Nephron progenitor cell (in vitro differentiated cells): Measurements from ENCODE around the gene PROCR.
"Not testable (repeated sequence)": the region's sequence is repeated elsewhere in the genome, so short reads cannot be mapped to it uniquely, and the experiment has no call there.

Source experiments
- DNase-seq: peaks from one replicate; pipeline ENCODE4 v3.0.0; 2021
- H3K27ac Mint-ChIP-seq: 2 replicates; pipeline ENCODE4 v1.8.0; 2021; ENCODE audit warnings: mild to moderate bottlenecking, moderate library complexity, mixed read lengths
- H3K27me3 Mint-ChIP-seq: 2 replicates; pipeline ENCODE4 v1.8.0; 2021; ENCODE audit warnings: mild to moderate bottlenecking, low read depth, mixed read lengths; ENCODE audit not compliant: poor library complexity
- H3K36me3 Mint-ChIP-seq: 2 replicates; pipeline ENCODE4 v1.8.0; 2021; ENCODE audit warnings: low read depth, mixed read lengths
- H3K4me1 Mint-ChIP-seq: 2 replicates; pipeline ENCODE4 v1.8.0; 2021; ENCODE audit warnings: mixed read lengths
- H3K4me3 Mint-ChIP-seq: 2 replicates; pipeline ENCODE4 v1.8.0; 2021; ENCODE audit warnings: mild to moderate bottlenecking, moderate library complexity, mixed read lengths
- H3K9me3 Mint-ChIP-seq: 2 replicates; pipeline ENCODE4 v1.8.0; 2021; ENCODE audit warnings: mild to moderate bottlenecking, moderate library complexity, mixed read lengths
- TF ChIP-seq, protein P1 (sequence below): fragments of 200-600 bp; sonication (generic); IDR thresholded peaks from 2 replicates; pipeline ENCODE4 v1.5.0; 2021; ENCODE audit warnings: antibody characterized with exemption

Gene PROCR

DNA sequence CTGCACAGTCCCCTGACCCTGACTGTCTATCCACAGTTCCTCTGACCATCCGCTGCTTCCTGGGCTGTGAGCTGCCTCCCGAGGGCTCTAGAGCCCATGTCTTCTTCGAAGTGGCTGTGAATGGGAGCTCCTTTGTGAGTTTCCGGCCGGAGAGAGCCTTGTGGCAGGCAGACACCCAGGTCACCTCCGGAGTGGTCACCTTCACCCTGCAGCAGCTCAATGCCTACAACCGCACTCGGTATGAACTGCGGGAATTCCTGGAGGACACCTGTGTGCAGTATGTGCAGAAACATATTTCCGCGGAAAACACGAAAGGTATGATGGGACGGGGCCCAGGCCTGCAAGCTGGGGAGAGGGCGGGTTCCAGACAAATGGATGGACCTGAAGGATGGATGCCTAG, 4.3 kb downstream of the PROCR start:
- no peak for DNase-seq
- no peak overlapping the region for H3K4me3 Mint-ChIP-seq
- peaks cover 25% of the 10 kb centered on the region for H3K27me3 Mint-ChIP-seq
- peaks cover 18% of the 10 kb centered on the region for H3K4me1 Mint-ChIP-seq
- H3K36me3 Mint-ChIP-seq, result no peaks in the 10 kb centered on the region
- peaks cover 8% of the 10 kb centered on the region for H3K9me3 Mint-ChIP-seq
- TF ChIP-seq, protein P1, sequence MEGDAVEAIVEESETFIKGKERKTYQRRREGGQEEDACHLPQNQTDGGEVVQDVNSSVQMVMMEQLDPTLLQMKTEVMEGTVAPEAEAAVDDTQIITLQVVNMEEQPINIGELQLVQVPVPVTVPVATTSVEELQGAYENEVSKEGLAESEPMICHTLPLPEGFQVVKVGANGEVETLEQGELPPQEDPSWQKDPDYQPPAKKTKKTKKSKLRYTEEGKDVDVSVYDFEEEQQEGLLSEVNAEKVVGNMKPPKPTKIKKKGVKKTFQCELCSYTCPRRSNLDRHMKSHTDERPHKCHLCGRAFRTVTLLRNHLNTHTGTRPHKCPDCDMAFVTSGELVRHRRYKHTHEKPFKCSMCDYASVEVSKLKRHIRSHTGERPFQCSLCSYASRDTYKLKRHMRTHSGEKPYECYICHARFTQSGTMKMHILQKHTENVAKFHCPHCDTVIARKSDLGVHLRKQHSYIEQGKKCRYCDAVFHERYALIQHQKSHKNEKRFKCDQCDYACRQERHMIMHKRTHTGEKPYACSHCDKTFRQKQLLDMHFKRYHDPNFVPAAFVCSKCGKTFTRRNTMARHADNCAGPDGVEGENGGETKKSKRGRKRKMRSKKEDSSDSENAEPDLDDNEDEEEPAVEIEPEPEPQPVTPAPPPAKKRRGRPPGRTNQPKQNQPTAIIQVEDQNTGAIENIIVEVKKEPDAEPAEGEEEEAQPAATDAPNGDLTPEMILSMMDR, result no peak
- H3K27ac Mint-ChIP-seq, result no peak overlapping the region

DNA sequence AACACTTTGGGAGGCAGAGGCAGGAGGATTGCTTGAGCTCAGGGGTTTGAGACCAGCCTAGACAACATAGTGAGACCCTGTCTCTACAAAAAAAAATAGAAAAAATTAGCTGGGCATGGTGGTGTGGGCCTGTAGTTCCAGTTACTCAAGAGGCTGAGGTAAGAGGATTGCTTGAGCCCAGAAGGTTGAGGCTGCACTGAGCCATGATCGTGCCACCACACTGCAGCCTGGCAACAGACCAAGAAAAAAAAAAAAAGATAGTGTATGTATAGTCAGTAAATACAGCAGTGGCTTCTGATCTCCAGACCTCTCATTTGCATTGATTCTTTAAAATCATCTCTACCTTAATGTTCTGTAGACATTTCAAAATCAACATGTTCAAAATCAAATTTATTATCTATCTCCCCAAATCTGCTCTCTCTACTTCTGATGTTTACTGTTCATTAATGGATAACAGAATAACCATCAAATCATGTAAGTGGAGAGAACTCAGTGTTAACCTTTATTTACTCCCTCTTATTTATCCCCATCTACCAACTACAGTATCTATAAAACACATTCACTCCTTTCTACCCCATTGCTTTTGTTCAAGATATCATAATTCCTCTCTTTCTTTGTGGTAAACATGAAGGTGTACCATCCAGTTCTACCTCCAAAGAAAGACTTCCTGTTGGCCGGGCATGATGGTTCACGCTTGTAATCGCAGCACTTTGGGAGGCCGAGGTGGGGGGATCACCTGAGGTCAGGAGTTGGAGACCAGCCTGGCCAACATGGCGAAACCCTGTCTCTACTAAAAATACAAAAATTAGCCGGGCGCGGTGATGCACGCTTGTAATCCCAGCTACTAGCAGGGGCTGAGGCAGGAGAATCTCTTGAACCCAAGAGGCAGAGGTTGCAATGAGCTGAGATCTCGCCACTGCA, 7.7 kb downstream of the PROCR start:
- no peak overlapping the region for H3K27ac Mint-ChIP-seq
- DNase-seq, result no peak
- no peaks in the 10 kb centered on the region for H3K36me3 Mint-ChIP-seq
- TF ChIP-seq, protein P1, result no peak
- H3K9me3 Mint-ChIP-seq, result peaks cover 3% of the 10 kb centered on the region
- no peaks in the 10 kb centered on the region for H3K4me1 Mint-ChIP-seq
- peaks cover 15% of the 10 kb centered on the region for H3K27me3 Mint-ChIP-seq
- no peak overlapping the region for H3K4me3 Mint-ChIP-seq

DNA sequence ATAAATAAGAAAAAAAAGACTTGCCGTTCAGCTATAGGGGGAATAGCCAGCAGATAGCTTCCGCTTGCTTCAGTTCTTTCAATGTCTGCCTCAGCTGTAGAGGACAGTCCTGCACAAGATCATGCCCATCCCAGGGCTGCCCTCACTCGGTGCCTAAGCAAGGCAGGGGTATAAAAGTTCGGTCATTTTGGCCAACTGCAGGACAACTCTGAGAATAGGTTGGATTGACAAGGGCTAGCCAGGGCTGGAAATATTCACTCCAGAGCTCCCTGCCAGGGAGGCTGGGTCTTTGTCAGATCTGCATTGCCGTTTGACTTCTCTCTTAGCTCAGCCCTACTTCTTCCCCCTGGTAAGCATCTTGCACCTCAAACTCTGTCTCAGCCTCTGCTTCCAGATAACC, 8.4 kb downstream of the PROCR start:
- Mint-ChIP-seq H3K27ac (no peak overlapping the region), H3K27me3 (peaks cover 11% of the 10 kb centered on the region), H3K4me3 (no peak overlapping the region), H3K9me3 (peaks cover 3% of the 10 kb centered on the region), H3K36me3 (no peaks in the 10 kb centered on the region), H3K4me1 (no peaks in the 10 kb centered on the region)
- no peak for DNase-seq
- TF ChIP-seq, protein P1, result no peak

DNA sequence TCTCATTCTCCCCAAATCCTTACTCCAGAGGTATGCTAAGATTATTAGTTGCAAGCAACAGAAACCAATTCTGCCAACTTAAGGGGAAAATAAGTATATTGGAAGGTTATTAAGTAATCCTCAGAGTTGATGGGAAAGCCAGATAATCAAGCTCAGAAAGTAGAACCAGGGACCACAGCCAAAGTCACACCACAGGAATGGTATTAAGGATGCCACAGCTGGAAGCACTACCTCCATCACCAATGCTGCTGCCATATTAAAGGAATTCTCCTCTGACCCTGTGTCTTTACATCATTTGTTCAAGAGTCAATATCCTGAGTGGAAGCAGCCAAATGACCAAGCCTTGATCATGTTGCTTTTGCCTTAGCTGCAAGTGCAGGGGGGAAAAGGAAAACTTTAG, 9.9 kb downstream of the PROCR start:
- Mint-ChIP-seq H3K36me3 (no peaks in the 10 kb centered on the region), H3K27ac (no peak overlapping the region), H3K9me3 (no peaks in the 10 kb centered on the region), H3K27me3 (peaks cover 13% of the 10 kb centered on the region), H3K4me1 (no peaks in the 10 kb centered on the region), H3K4me3 (no peak overlapping the region)
- DNase-seq, result no peak
- TF ChIP-seq, protein P1, result no peak

DNA sequence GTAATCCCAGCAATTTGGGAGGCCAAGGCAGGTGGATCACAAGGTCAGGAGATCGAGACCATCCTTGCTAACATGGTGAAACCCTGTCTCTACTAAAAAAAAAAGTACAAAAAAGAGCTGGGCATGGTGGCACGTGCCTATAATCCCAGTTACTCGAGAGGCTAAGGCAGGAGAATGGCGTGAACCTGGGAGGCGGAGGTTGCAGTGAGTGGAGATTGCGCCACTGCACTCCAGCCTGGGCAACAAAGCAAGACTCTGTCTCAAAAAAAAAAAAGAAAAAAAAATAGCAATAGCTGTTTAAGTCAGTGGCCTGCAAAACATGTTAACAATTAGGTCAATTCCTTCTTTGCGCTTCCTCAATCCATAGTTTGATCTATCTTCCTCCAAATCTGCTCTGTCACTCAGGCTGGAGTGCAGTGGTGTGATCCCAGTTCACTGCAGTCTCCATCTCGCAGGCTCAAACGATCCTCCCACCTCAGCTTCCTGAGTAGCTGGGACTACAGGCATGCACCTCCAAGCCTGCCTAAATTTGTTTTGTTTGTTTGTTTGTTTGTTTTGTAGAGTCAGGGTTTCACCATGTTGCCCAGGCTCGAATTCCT, 14.9 kb downstream of the PROCR start:
- Mint-ChIP-seq H3K9me3 (peaks cover 11% of the 10 kb centered on the region), H3K27me3 (peaks cover 17% of the 10 kb centered on the region)
- H3K4me3 Mint-ChIP-seq, DNase-seq, H3K27ac Mint-ChIP-seq, H3K4me1 Mint-ChIP-seq, H3K36me3 Mint-ChIP-seq: not testable (repeated sequence)

DNA sequence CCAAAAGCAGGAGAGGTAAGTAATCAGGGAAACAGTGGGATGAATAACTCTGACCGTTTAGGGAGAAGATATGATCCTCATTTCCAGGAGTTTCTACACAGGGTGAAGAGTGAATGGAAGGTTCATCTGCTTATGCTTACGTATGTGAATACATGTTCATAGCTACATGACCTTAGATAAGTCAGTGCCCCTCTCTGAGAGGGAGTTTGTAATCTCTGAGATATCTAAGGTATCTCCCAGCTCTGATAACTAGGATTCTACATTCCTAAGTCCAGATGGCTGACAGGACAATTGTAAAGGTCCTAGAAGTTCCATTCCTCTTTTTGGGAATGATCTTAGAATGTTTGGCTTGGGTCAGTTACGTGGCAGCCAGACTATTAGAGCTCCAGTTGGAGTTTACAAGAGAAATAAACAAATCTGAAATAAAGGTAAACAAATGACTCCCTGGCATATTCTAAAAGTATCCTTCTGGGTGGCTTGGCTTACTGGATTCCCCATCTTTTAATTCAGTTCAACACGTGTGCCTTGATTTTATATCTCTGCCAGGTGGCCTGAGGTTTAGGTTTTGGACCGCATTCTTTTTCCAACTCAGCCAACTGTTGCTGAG, 15.8 kb downstream of the PROCR start:
- Mint-ChIP-seq H3K27me3 (peaks cover 14% of the 10 kb centered on the region), H3K4me3 (no peak overlapping the region), H3K27ac (no peak overlapping the region), H3K36me3 (no peaks in the 10 kb centered on the region), H3K4me1 (no peaks in the 10 kb centered on the region), H3K9me3 (peaks cover 11% of the 10 kb centered on the region)
- TF ChIP-seq, protein P1, result no peak
- no peak for DNase-seq

DNA sequence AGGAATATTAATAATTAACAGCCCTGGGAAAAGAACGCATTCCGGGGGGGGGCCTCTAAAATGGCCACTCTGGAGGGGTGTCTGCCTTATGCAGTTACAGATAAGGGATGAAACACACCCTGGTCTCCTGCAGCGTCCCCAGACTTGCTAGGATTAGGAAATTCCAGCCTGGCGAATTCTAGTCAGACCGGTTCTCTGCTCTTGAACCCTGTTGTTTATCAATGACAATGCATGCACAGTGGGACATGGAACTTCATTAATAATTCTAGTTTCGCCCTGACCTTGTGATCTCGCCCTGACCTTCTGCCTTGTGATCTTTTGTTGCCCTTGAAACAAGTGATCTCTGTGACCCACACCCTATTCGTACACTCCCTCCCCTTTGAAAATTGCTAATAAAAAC, 17.4 kb downstream of the PROCR start:
- Mint-ChIP-seq H3K9me3 (peaks cover 18% of the 10 kb centered on the region), H3K27me3 (peaks cover 13% of the 10 kb centered on the region)
- not testable (repeated sequence) for H3K4me1 Mint-ChIP-seq, H3K36me3 Mint-ChIP-seq, H3K27ac Mint-ChIP-seq, H3K4me3 Mint-ChIP-seq, DNase-seq
